HEK293 (cell line): ENCODE results near the gene CIAO2B.

Experiments
- CTCF ChIA-PET: fragments of 350-600 bp; formaldehyde crosslinking; extraction: SDS; loops from one replicate; lab custom pipeline; 2021; ENCODE audit warnings: antibody characterized with exemption; lab: Yijun Ruan, JAX
- POLR2A ChIA-PET: fragments of 300-600 bp; formaldehyde crosslinking; extraction: SDS; loops from one replicate; lab custom pipeline; 2020; ENCODE audit warnings: antibody characterized with exemption, inconsistent platforms; lab: Yijun Ruan, JAX
- H3K27ac ChIP-seq: fragments of 200-500 bp; sonication (Bioruptor generic); 2 replicates; pipeline ENCODE4 v1.5.1; 2014; ENCODE audit warnings: low read depth, low read length, control low read depth, inconsistent platforms; ENCODE audit errors: extremely low read depth
- H3K36me3 ChIP-seq, 2 experiments: fragments of 200-500 bp in 1 of 2; sonication (Bioruptor generic) in 1 of 2; 1 replicate in 1 of 2; 2 replicates in 1 of 2; pipeline ENCODE4 v1.5.1; 2014 to 2017; ENCODE audit warnings: inconsistent platforms in 2 of 2, low read length in 2 of 2; ENCODE audit not compliant: control insufficient read depth in 2 of 2, insufficient read depth in 1 of 2
- H3K4me1 ChIP-seq: fragments of 200-500 bp; sonication (Bioruptor generic); 2 replicates; pipeline ENCODE4 v1.5.1; 2014; ENCODE audit warnings: mild to moderate bottlenecking, low read length, inconsistent platforms; ENCODE audit not compliant: control insufficient read depth, insufficient read depth
- H3K4me3 ChIP-seq: 2 replicates; pipeline ENCODE4 v1.5.1; 2011; ENCODE audit warnings: low read depth, mild to moderate bottlenecking, control low read depth, low read length, moderate library complexity
- H3K9me3 ChIP-seq: fragments of 200-500 bp; sonication (Bioruptor generic); 2 replicates; pipeline ENCODE4 v1.5.1; 2014; ENCODE audit warnings: low read depth, low read length, inconsistent platforms; ENCODE audit not compliant: control insufficient read depth, insufficient read depth
- BCL11A ChIP-seq: fragments of 450-650 bp; formaldehyde crosslinking; IDR thresholded peaks from 2 replicates; pipeline ENCODE4 v1.5.1; 2016; ENCODE audit warnings: low read depth, missing biosample characterization, missing genetic modification characterization
- INSM2 ChIP-seq: fragments of 450-650 bp; formaldehyde crosslinking; IDR thresholded peaks from 2 replicates; pipeline ENCODE4 v1.5.1; 2016; ENCODE audit warnings: missing biosample characterization, missing genetic modification characterization
- KLF7 ChIP-seq: fragments of 450-650 bp; formaldehyde crosslinking; IDR thresholded peaks from 2 replicates; pipeline ENCODE4 v1.5.1; 2016; ENCODE audit warnings: missing biosample characterization, missing genetic modification characterization, borderline replicate concordance
- MEIS1 ChIP-seq: sonication (generic); formaldehyde crosslinking; IDR thresholded peaks from 2 replicates; pipeline ENCODE4 v1.8.1; 2022; ENCODE audit warnings: missing genetic modification reagents, mild to moderate bottlenecking, borderline replicate concordance
- PRDM4 ChIP-seq: fragments of 450-650 bp; formaldehyde crosslinking; IDR thresholded peaks from 2 replicates; pipeline ENCODE4 v1.5.1; 2017; ENCODE audit warnings: missing biosample characterization, missing genetic modification characterization
- SCRT1 ChIP-seq: fragments of 450-650 bp; formaldehyde crosslinking; IDR thresholded peaks from 2 replicates; pipeline ENCODE4 v1.5.1; 2016; ENCODE audit warnings: missing biosample characterization, missing genetic modification characterization, borderline replicate concordance
- SETDB1 ChIP-seq: IDR thresholded peaks from one replicate; pipeline ENCODE4 v1.6.1; 2017; ENCODE audit warnings: mild to moderate bottlenecking, low read length, moderate library complexity, mixed read lengths; ENCODE audit not compliant: insufficient read length
- ZBTB1 ChIP-seq: fragments of 450-650 bp; formaldehyde crosslinking; IDR thresholded peaks from 2 replicates; pipeline ENCODE4 v1.5.1; 2016; ENCODE audit warnings: missing biosample characterization, missing genetic modification characterization
- ZNF114 ChIP-seq: fragments of 450-650 bp; formaldehyde crosslinking; IDR thresholded peaks from 2 replicates; pipeline ENCODE4 v1.5.0; 2017; ENCODE audit warnings: missing biosample characterization, missing genetic modification characterization
- ZNF133 ChIP-seq: fragments of 450-650 bp; formaldehyde crosslinking; IDR thresholded peaks from 2 replicates; pipeline ENCODE4 v1.5.1; 2016; ENCODE audit warnings: missing biosample characterization, missing genetic modification characterization
- ZNF157 ChIP-seq: fragments of 450-650 bp; formaldehyde crosslinking; IDR thresholded peaks from 2 replicates; pipeline ENCODE4 v1.5.1; 2016; ENCODE audit warnings: missing biosample characterization, missing genetic modification characterization
- ZNF266 ChIP-seq: fragments of 450-650 bp; formaldehyde crosslinking; IDR thresholded peaks from 2 replicates; pipeline ENCODE4 v1.5.1; 2016; ENCODE audit warnings: missing biosample characterization, missing genetic modification characterization, low read depth
- ZNF274 ChIP-seq, 2 experiments: fragments of 200-500 bp in 1 of 2; fragments of 450-650 bp in 1 of 2; sonication (Bioruptor generic) in 1 of 2; formaldehyde crosslinking in 1 of 2; IDR thresholded peaks; 2 replicates each; pipeline versions ENCODE4 v1.5.1 to v1.6.1; 2014 to 2016; ENCODE audit warnings: borderline replicate concordance in 1 of 2, inconsistent platforms in 1 of 2, low read length in 1 of 2, missing biosample characterization in 1 of 2, missing genetic modification characterization in 1 of 2
- ZNF416 ChIP-seq: fragments of 450-650 bp; formaldehyde crosslinking; IDR thresholded peaks from 2 replicates; pipeline ENCODE4 v1.5.1; 2016; ENCODE audit warnings: missing biosample characterization, missing genetic modification characterization
- ZNF560 ChIP-seq: fragments of 450-650 bp; formaldehyde crosslinking; IDR thresholded peaks from 2 replicates; pipeline ENCODE4 v1.5.1; 2017; ENCODE audit warnings: missing biosample characterization, missing genetic modification characterization, borderline replicate concordance
- ZNF610 ChIP-seq: fragments of 450-650 bp; formaldehyde crosslinking; IDR thresholded peaks from 2 replicates; pipeline ENCODE4 v1.5.1; 2016; ENCODE audit warnings: missing biosample characterization, missing genetic modification characterization, borderline replicate concordance
- ZNF658 ChIP-seq: fragments of 450-650 bp; formaldehyde crosslinking; IDR thresholded peaks from 2 replicates; pipeline ENCODE4; 2016; ENCODE audit warnings: missing biosample characterization, missing genetic modification characterization
- ZNF704 ChIP-seq: fragments of 450-650 bp; formaldehyde crosslinking; IDR thresholded peaks from 2 replicates; pipeline ENCODE4 v1.5.1; 2016; ENCODE audit warnings: missing biosample characterization, missing genetic modification characterization
- ZNF791 ChIP-seq: fragments of 450-650 bp; formaldehyde crosslinking; IDR thresholded peaks from 2 replicates; pipeline ENCODE4 v1.5.1; 2016; ENCODE audit warnings: missing biosample characterization, missing genetic modification characterization
- ZSCAN5A ChIP-seq: fragments of 450-650 bp; formaldehyde crosslinking; IDR thresholded peaks from 2 replicates; pipeline ENCODE4 v1.5.1; 2016; ENCODE audit warnings: missing biosample characterization, missing genetic modification characterization

The CIAO2B gene

GRCh38 chr16:66911112-66911511, 23.1 kb downstream of the CIAO2B start:
- H3K4me3 ChIP-seq: no peak overlapping the region
- H3K27ac ChIP-seq: no peak overlapping the region
- ChIA-PET CTCF (interaction anchor here (0.6 to 1.4 kb wide), 4 partner anchors 15 to 62 kb away, joined by 3 to 6 read pairs (median 4); no protein-coding TSS in a partner anchor), POLR2A (interaction anchor here (1.2 kb wide), 1 partner anchor 17 kb away, joined by 3 read pairs; no protein-coding TSS in a partner anchor)
- no peak for TF ChIP-seq ZNF157 (tag by site-specific recombination)
- no peak for TF ChIP-seq ZNF274 (IDR thresholded peaks at IDR 0.05; ENCODE audit: low read length)
- TF ChIP-seq ZNF274 (tag by site-specific recombination; IDR thresholded peaks at IDR 0.05; ENCODE audit: borderline replicate concordance): no peak
- no peak for TF ChIP-seq INSM2 (tag by site-specific recombination)
- TF ChIP-seq ZNF704 (tag by site-specific recombination): no peak
- no peak for TF ChIP-seq ZBTB1 (tag by site-specific recombination)
- TF ChIP-seq ZNF791 (tag by site-specific recombination): no peak
- TF ChIP-seq BCL11A: no peak
- no peak for TF ChIP-seq KLF7
- TF ChIP-seq SCRT1 (tag by site-specific recombination): no peak
- TF ChIP-seq ZNF560 (tag by site-specific recombination): no peak
- no peak for TF ChIP-seq ZNF658
- no peak for TF ChIP-seq ZNF133
- TF ChIP-seq SETDB1: no peak
- no peak for TF ChIP-seq ZNF416 (tag by site-specific recombination)
- no peak for TF ChIP-seq PRDM4 (tag by site-specific recombination)
- no peak for TF ChIP-seq MEIS1 (CRISPR knock-in tag)
- TF ChIP-seq ZNF610 (tag by site-specific recombination): no peak
- TF ChIP-seq ZNF114: no peak
- TF ChIP-seq ZSCAN5A (tag by site-specific recombination): no peak
- TF ChIP-seq ZNF266 (tag by site-specific recombination): no peak
- H3K36me3 ChIP-seq: no peaks in the 10 kb centered on the region
- no peaks in the 10 kb centered on the region for H3K9me3 ChIP-seq
- no peaks in the 10 kb centered on the region for H3K4me1 ChIP-seq
